Liver (tissue), 9 donors: ENCODE results near the gene CASQ2. TPM values are rescaled to one million over a fixed set of nuclear protein-coding genes. Genes with fewer than 3 reads are reported as not detected.

Experiments used
- DNase-seq: peaks from one replicate; pipeline ENCODE4 v3.0.0-alpha.2; 2017; ENCODE audit warnings: low spot score
- H3K27ac ChIP-seq, 2 donors: one replicate each; pipeline ENCODE4 v1.7.0; 2013; ENCODE audit warnings: inconsistent platforms in 2 of 2, low read length in 2 of 2, control low read depth in 1 of 2, low read depth in 1 of 2, mild to moderate bottlenecking in 1 of 2
- H3K27me3 ChIP-seq, 4 donors: one replicate each; pipeline versions ENCODE4 v1.6.1 to v1.7.0; 2013; ENCODE audit warnings: low read length in 3 of 4, inconsistent platforms in 1 of 4, mild to moderate bottlenecking in 1 of 4, moderate library complexity in 1 of 4; ENCODE audit not compliant: control insufficient read depth in 4 of 4, insufficient read depth in 4 of 4
- H3K36me3 ChIP-seq, 4 donors: one replicate each; pipeline versions ENCODE4 v1.6.1 to v1.7.0; 2013; ENCODE audit warnings: low read length in 3 of 4, mild to moderate bottlenecking in 3 of 4, low read depth in 1 of 4, moderate library complexity in 1 of 4; ENCODE audit not compliant: control insufficient read depth in 4 of 4, insufficient read depth in 3 of 4
- H3K4me1 ChIP-seq, 4 donors: one replicate each; pipeline versions ENCODE4 v1.6.1 to v1.7.0; 2013; ENCODE audit warnings: low read length in 3 of 4, mild to moderate bottlenecking in 3 of 4, moderate library complexity in 1 of 4; ENCODE audit not compliant: control insufficient read depth in 4 of 4, insufficient read depth in 4 of 4
- H3K4me3 ChIP-seq, 3 donors: one replicate each; pipeline versions ENCODE4 v1.6.1 to v1.7.0; 2013; ENCODE audit warnings: low read length in 3 of 3, control low read depth in 1 of 3, low read depth in 1 of 3, mild to moderate bottlenecking in 1 of 3
- H3K9ac ChIP-seq, 2 donors: one replicate each; pipeline ENCODE4 v1.7.0; 2013; ENCODE audit warnings: low read length in 2 of 2, mild to moderate bottlenecking in 2 of 2, moderate library complexity in 2 of 2, control low read depth in 1 of 2, low read depth in 1 of 2
- H3K9me3 ChIP-seq, 4 donors: one replicate each; pipeline versions ENCODE4 v1.6.1 to v1.7.0; 2013; ENCODE audit warnings: low read length in 3 of 4; ENCODE audit not compliant: control insufficient read depth in 4 of 4
- EGR1 ChIP-seq, 2 donors: IDR thresholded peaks; 2 replicates each; pipeline ENCODE4 v1.6.1; 2016 to 2018; ENCODE audit warnings: antibody characterized with exemption in 2 of 2, low read depth in 2 of 2
- FOXA1 ChIP-seq: IDR thresholded peaks from 2 replicates; pipeline ENCODE4 v1.6.1; 2016; ENCODE audit warnings: antibody characterized with exemption
- FOXA2 ChIP-seq: IDR thresholded peaks from 2 replicates; pipeline ENCODE4 v1.6.1; 2016; ENCODE audit warnings: antibody characterized with exemption
- GABPA ChIP-seq, 2 donors: IDR thresholded peaks in 1 of 2; conservative IDR thresholded peaks in 1 of 2; 2 replicates each; pipeline ENCODE4 v1.6.1; 2016; ENCODE audit warnings: antibody characterized with exemption in 2 of 2, mild to moderate bottlenecking in 1 of 2, moderate library complexity in 1 of 2
- HNF4A ChIP-seq, 2 donors: conservative IDR thresholded peaks; 2 replicates each; pipeline ENCODE4 v1.6.1; 2016; ENCODE audit warnings: antibody characterized with exemption in 2 of 2, mild to moderate bottlenecking in 2 of 2
- HNF4G ChIP-seq: IDR thresholded peaks from 2 replicates; pipeline ENCODE4 v1.6.1; 2016; ENCODE audit warnings: antibody characterized with exemption
- JUND ChIP-seq, 2 donors: IDR thresholded peaks; 2 replicates each; pipeline ENCODE4 v1.6.1; 2016; ENCODE audit warnings: antibody characterized with exemption in 2 of 2
- NR2F2 ChIP-seq: IDR thresholded peaks from 2 replicates; pipeline ENCODE4 v1.6.1; 2016; ENCODE audit warnings: antibody characterized with exemption
- RAD21 ChIP-seq, 2 donors: IDR thresholded peaks; 2 replicates each; pipeline ENCODE4 v1.6.1; 2016; ENCODE audit warnings: antibody characterized with exemption in 2 of 2, mild to moderate bottlenecking in 2 of 2
- RXRA ChIP-seq, 2 donors: IDR thresholded peaks; 2 replicates each; pipeline ENCODE4 v1.6.1; 2017 to 2018; ENCODE audit warnings: antibody characterized with exemption in 2 of 2, mild to moderate bottlenecking in 1 of 2
- SP1 ChIP-seq: IDR thresholded peaks from 2 replicates; pipeline ENCODE4 v1.6.1; 2018; ENCODE audit warnings: antibody characterized with exemption, mild to moderate bottlenecking
- TAF1 ChIP-seq: conservative IDR thresholded peaks from 2 replicates; pipeline ENCODE4 v1.6.1; 2016; ENCODE audit warnings: antibody characterized with exemption, mild to moderate bottlenecking
- YY1 ChIP-seq: IDR thresholded peaks from 2 replicates; pipeline ENCODE4 v1.6.1; 2016; ENCODE audit warnings: antibody characterized with exemption, mild to moderate bottlenecking
- WGBS: extraction: QIAGEN DNeasy Blood & Tissue Kit; methylation state at CpG from one replicate; pipeline ENCODE4 v1.1.7; 2013; 5-methylcytosine and 5-hydroxymethylcytosine counted together
- polyA plus RNA-seq, 2 donors: library from polyadenylated mRNA; stranded (reverse) in 1 of 2; unstranded in 1 of 2; fragments of 200-250 nt in 1 of 2; fragments of >200 nt in 1 of 2; fragmentation: Nextera tagmentation in 1 of 2; extraction: Ambion mirVana in 1 of 2; gene quantifications; one replicate each; pipeline versions ENCODE4 v1.2.1 to v1.2.3, GENCODE V29; 2013 to 2015
- total RNA-seq, 2 donors: library from RNA; depleted of rRNA; stranded (reverse); fragments of >200 nt; gene quantifications; one replicate each; pipeline ENCODE4 v1.2.3, GENCODE V29; 2014
- TF ChIP-seq, protein P1 (sequence below): IDR thresholded peaks from 2 replicates; pipeline ENCODE4 v1.6.1; 2016; ENCODE audit warnings: antibody characterized with exemption
- TF ChIP-seq, protein P2 (sequence below): IDR thresholded peaks from 2 replicates; pipeline ENCODE4 v1.6.1; 2016; ENCODE audit warnings: antibody characterized with exemption, mild to moderate bottlenecking
- TF ChIP-seq, protein P3 (sequence below): fragments of 150-350 bp; IDR thresholded peaks from 2 replicates; pipeline ENCODE4 v1.5.1; 2017; ENCODE audit warnings: improper control_type of control experiment, low read depth, low read length; ENCODE audit not compliant: missing input control
- TF ChIP-seq, protein P4 (sequence below): IDR thresholded peaks from 2 replicates; pipeline ENCODE4 v1.6.1; 2016; ENCODE audit warnings: antibody characterized with exemption
- donor health status: healthy.
- donor health status: healthy.
- donor health status: healthy.
- donor health status: healthy.
- donor health status: healthy.

The CASQ2 gene
- total and polyA plus RNA-seq, 4 donors, result 0.33 to 1.1 TPM; not detected in 2

DNA sequence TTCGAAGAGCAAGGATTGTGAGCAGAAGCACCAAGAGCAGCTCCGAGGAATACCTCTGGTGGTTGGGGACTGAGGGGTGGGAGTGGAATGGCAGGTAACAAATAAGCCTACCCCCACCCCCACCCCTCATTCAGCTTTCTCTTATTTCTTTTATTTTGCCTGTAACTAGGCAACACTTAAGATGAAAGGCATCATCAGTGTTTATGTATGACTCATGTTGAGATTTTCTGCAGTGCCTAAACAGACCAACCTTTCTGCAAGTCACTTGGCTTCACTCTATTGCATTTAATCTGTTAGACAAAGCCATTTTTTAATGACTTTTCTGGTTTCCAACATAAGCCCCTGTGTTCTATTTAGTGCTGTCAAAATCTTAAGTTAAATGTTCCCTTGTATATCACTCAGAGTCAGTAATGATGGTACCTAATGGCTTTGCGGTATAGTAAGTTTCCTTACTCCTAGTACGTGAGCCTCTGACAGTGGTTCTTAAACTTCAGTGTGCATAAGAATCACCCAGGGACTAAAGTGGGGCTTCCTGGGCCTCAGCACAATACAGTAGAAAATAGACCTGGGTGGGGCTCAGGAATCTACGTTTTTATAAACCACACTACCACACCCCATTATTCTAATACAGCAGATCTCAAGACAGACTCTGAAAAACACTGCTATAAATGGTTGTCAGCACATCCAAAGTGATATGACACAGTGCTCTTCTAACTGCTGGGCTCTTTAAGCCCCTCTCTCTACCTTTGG lies 19.9 kb downstream of the CASQ2 start:
- Histone ChIP-seq H3K36me3 (no peaks in the 10 kb centered on the region), H3K27me3 (no peaks in the 10 kb centered on the region), H3K27ac (no peak overlapping the region), H3K9ac (no peak overlapping the region), H3K4me1 (no peaks in the 10 kb centered on the region), H3K9me3 (no peaks in the 10 kb centered on the region), H3K4me3 (no peak overlapping the region)
- WGBS, result 65% methylated on average over 5 of the region's 5 CpGs
- no peak for DNase-seq
- no peak for TF ChIP-seq RXRA (IDR thresholded peaks at IDR 0.05)
- no peak for TF ChIP-seq EGR1 (IDR thresholded peaks at IDR 0.05; ENCODE audit: low read depth in 2 of 2)
- TF ChIP-seq FOXA2, result no peak
- TF ChIP-seq FOXA1, result no peak
- TF ChIP-seq TAF1, result no peak
- no peak for TF ChIP-seq GABPA (IDR thresholded peaks at IDR 0.05 in 1 of 2, conservative IDR thresholded peaks at IDR 0.05 in 1 of 2)
- TF ChIP-seq SP1, result no peak
- TF ChIP-seq HNF4G, result no peak
- TF ChIP-seq RAD21 (IDR thresholded peaks at IDR 0.05), result no peak
- TF ChIP-seq, protein P1, sequence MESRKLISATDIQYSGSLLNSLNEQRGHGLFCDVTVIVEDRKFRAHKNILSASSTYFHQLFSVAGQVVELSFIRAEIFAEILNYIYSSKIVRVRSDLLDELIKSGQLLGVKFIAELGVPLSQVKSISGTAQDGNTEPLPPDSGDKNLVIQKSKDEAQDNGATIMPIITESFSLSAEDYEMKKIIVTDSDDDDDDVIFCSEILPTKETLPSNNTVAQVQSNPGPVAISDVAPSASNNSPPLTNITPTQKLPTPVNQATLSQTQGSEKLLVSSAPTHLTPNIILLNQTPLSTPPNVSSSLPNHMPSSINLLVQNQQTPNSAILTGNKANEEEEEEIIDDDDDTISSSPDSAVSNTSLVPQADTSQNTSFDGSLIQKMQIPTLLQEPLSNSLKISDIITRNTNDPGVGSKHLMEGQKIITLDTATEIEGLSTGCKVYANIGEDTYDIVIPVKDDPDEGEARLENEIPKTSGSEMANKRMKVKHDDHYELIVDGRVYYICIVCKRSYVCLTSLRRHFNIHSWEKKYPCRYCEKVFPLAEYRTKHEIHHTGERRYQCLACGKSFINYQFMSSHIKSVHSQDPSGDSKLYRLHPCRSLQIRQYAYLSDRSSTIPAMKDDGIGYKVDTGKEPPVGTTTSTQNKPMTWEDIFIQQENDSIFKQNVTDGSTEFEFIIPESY, result no peak

DNA sequence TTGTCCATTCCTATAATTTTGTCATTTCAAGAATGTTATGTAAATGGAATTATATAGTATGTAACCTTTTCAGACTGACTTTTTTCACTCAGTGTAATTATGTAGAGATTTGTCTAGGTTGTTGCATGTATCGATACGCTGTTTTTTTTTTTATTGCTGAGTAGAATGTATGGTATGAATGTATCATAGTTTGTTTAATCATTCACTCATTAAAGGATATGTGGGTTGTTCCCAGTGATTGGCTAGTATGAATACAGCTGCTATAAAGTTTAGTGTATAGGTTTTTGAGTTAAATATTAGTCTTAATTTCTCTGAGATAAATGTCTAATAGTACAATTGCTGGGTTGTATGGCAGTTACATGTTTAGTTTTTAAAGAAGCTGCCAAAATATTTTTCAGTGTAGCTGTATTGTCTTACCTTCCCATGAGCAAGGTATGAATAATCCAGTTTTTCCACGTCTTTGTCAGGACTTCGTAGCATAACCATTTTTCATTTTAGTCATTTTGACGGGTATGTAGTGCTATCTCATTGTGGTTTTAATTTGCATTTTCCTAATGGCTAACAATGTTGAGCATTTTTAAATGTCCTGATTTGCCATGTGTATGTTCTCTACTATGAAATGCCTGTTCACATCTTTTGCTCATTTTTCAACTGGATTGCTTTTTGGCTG lies 22.4 kb downstream of the CASQ2 start:
- Histone ChIP-seq H3K4me1 (no peaks in the 10 kb centered on the region), H3K9ac (no peak overlapping the region), H3K9me3 (no peaks in the 10 kb centered on the region), H3K27me3 (peaks cover 0 to 4% (median 0%) of the 10 kb centered on the region in 4 donors), H3K27ac (no peak overlapping the region), H3K4me3 (no peak overlapping the region), H3K36me3 (no peaks in the 10 kb centered on the region)
- TF ChIP-seq GABPA (IDR thresholded peaks at IDR 0.05 in 1 of 2, conservative IDR thresholded peaks at IDR 0.05 in 1 of 2) (no peak), JUND (IDR thresholded peaks at IDR 0.05) (no peak), SP1 (no peak), RXRA (IDR thresholded peaks at IDR 0.05) (no peak), FOXA1 (no peak), HNF4A (conservative IDR thresholded peaks at IDR 0.05) (no peak), YY1 (no peak), EGR1 (IDR thresholded peaks at IDR 0.05; ENCODE audit: low read depth in 2 of 2) (no peak), RAD21 (IDR thresholded peaks at IDR 0.05) (no peak), TAF1 (no peak), NR2F2 (no peak)
- TF ChIP-seq, protein P1, result no peak
- TF ChIP-seq, protein P2, sequence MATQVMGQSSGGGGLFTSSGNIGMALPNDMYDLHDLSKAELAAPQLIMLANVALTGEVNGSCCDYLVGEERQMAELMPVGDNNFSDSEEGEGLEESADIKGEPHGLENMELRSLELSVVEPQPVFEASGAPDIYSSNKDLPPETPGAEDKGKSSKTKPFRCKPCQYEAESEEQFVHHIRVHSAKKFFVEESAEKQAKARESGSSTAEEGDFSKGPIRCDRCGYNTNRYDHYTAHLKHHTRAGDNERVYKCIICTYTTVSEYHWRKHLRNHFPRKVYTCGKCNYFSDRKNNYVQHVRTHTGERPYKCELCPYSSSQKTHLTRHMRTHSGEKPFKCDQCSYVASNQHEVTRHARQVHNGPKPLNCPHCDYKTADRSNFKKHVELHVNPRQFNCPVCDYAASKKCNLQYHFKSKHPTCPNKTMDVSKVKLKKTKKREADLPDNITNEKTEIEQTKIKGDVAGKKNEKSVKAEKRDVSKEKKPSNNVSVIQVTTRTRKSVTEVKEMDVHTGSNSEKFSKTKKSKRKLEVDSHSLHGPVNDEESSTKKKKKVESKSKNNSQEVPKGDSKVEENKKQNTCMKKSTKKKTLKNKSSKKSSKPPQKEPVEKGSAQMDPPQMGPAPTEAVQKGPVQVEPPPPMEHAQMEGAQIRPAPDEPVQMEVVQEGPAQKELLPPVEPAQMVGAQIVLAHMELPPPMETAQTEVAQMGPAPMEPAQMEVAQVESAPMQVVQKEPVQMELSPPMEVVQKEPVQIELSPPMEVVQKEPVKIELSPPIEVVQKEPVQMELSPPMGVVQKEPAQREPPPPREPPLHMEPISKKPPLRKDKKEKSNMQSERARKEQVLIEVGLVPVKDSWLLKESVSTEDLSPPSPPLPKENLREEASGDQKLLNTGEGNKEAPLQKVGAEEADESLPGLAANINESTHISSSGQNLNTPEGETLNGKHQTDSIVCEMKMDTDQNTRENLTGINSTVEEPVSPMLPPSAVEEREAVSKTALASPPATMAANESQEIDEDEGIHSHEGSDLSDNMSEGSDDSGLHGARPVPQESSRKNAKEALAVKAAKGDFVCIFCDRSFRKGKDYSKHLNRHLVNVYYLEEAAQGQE, result no peak
- TF ChIP-seq, protein P3, sequence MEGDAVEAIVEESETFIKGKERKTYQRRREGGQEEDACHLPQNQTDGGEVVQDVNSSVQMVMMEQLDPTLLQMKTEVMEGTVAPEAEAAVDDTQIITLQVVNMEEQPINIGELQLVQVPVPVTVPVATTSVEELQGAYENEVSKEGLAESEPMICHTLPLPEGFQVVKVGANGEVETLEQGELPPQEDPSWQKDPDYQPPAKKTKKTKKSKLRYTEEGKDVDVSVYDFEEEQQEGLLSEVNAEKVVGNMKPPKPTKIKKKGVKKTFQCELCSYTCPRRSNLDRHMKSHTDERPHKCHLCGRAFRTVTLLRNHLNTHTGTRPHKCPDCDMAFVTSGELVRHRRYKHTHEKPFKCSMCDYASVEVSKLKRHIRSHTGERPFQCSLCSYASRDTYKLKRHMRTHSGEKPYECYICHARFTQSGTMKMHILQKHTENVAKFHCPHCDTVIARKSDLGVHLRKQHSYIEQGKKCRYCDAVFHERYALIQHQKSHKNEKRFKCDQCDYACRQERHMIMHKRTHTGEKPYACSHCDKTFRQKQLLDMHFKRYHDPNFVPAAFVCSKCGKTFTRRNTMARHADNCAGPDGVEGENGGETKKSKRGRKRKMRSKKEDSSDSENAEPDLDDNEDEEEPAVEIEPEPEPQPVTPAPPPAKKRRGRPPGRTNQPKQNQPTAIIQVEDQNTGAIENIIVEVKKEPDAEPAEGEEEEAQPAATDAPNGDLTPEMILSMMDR, result no peak
- TF ChIP-seq, protein P4, sequence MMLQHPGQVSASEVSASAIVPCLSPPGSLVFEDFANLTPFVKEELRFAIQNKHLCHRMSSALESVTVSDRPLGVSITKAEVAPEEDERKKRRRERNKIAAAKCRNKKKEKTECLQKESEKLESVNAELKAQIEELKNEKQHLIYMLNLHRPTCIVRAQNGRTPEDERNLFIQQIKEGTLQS, result no peak
- WGBS, result 84% methylated on average over 5 of the region's 5 CpGs
- DNase-seq, result no peak
